NCI-H1048 (cell line): ENCODE data around the gene KLHL4.
"Not testable (repeated sequence)": the region's sequence is repeated elsewhere in the genome, so short reads cannot be mapped to it uniquely, and the experiment has no call there.

ENCODE experiments used
- DNase-seq: peaks from one replicate; lab custom pipeline; 2025; lab: John Stamatoyannopoulos, UW

KLHL4 gene, protein sequence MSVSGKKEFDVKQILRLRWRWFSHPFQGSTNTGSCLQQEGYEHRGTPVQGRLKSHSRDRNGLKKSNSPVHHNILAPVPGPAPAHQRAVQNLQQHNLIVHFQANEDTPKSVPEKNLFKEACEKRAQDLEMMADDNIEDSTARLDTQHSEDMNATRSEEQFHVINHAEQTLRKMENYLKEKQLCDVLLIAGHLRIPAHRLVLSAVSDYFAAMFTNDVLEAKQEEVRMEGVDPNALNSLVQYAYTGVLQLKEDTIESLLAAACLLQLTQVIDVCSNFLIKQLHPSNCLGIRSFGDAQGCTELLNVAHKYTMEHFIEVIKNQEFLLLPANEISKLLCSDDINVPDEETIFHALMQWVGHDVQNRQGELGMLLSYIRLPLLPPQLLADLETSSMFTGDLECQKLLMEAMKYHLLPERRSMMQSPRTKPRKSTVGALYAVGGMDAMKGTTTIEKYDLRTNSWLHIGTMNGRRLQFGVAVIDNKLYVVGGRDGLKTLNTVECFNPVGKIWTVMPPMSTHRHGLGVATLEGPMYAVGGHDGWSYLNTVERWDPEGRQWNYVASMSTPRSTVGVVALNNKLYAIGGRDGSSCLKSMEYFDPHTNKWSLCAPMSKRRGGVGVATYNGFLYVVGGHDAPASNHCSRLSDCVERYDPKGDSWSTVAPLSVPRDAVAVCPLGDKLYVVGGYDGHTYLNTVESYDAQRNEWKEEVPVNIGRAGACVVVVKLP

DNA sequence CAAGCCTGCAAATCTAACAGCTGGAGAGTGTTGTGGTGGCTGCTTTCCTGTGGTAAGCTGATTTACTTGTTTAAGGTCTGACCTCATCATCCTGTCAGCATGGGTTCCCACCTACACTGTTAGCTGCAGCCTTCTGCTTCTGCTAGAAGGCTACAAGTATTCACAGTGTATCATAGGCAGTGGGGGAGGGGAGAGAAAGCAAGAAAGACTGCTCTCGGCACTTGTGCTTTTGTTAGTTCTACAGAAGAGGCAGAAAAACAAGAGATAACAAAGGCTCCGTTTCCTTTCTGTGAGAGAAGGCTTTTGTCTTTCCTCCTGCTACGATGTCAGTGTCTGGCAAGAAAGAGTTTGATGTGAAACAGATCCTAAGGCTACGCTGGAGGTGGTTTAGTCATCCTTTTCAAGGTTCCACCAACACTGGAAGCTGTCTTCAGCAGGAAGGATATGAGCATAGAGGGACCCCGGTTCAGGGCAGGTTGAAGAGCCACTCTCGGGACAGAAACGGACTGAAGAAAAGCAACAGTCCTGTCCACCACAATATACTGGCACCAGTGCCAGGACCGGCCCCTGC lies at the start of gene KLHL4:
Gene KLHL4, plus strand, starts transcription at position 232 of the 571 bp plus-strand sequence. Its CDS starts 92 bp downstream, at position 324.
- DNase-seq = no peak

DNA sequence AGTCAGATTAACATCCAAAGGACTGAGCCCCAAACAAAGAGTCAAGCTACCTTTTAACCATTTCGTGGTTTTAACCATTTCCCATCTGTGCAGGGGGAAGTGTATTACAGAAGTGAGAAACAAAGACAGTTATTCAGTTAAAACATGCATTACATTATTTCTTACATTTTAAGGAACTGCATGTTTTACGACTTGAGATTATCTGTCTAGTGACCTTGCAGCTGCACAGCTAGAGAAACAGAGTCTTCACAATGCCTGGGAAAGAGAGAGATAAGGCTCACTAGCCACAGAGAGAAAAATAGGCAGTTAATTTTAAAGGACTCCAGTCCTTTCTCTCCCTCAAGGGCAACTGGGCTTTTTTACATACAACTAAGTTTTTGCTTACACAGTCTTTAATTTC lies 48.7 kb upstream of the KLHL4 start:
- DNase-seq = no peak

DNA sequence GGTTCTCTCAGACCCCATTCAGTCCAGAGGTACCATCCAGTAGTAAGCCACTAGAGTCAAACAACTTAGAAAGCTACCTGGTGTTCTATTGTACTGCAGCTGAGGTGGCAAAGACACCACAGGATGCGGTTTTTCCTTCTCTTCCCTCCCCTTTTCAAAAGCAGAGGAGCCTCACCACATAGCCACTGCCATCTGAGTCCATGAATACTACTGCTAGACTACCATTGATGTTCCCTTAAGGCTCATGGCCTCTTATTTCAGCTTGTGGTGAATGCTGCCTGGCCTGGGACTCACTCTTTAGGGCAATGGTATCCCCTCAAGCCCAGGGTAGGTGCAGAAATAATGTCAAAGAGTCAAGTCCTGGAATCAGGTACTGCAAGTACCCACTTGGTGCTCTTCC lies 41.8 kb upstream of the KLHL4 start:
- no peak for DNase-seq

DNA sequence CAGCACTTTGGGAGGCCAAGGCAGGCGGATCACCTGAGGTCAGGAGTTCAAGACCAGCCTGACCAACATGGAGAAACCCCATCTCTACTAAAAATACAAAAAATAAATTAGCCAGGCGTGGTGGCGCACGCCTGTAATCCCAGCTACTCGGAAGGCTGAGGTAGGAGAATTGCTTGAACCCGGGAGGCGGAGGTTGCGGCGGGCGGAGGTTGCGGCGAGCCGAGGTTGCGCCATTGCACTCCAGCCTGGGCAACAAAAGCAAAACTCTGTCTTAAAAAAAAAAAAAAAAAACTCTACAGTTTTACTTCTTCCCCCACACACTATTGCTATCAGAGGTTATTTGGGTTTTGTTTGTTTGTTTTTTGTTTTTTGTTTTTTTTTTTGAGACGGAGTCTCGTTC lies 38.9 kb upstream of the KLHL4 start:
- not testable (repeated sequence) for DNase-seq

DNA sequence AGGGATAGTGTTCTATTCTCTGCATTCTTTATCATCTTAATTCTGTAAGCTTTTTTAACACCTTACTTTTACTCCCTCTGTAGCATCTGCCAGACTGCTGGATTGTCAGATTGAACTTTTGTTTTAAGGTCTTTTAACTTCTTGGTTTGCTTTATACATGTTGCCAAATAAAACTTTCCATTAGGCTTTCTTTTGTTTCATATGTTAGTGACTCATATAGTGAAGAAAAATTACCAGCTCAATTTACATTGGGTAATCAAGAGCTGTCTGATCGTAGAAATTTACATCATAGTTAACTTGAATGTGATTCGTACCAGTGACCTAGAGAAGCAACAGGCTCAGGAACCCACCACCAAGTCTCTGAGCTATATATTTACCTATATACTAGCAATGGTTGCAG lies 28.5 kb upstream of the KLHL4 start:
- DNase-seq = no peak

DNA sequence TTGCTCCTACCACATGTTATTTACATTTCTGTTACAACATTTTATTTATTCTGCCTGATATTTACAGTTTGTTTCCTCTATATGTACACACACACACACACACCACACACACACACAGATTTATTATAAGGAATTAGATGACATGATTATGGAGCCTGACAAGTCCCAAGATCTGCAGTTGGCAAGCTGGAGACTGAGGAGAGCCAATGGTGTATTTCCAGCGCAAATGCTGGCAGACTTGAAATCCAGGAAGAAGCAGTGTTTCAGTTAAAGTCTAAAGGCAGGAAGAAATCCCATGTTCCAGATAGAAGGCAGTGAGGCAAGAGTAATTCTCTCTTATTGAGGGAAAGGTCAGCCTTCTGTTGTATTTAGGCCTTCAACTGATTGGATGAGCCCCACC lies 1.8 kb upstream of the KLHL4 start:
- no peak for DNase-seq

DNA sequence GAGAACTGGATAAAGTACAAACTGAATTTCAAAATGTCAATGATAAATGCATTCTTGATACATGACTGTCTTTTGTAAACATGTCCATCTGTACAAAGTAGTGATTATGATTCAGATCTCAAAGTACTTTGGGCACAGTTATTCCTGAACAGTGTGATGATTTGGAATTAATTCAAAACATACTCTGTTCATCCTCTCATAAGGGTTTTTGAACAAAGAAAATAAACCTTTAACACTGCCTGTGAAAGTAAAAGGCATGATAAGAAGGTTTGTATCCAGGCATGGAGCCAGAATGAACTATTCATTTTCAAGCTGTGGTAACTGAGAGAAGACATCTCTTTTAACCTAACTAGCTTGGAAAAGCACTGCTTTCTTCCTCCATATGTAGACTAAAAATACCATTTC lies 883 bp upstream of the KLHL4 start:
- no peak for DNase-seq

DNA sequence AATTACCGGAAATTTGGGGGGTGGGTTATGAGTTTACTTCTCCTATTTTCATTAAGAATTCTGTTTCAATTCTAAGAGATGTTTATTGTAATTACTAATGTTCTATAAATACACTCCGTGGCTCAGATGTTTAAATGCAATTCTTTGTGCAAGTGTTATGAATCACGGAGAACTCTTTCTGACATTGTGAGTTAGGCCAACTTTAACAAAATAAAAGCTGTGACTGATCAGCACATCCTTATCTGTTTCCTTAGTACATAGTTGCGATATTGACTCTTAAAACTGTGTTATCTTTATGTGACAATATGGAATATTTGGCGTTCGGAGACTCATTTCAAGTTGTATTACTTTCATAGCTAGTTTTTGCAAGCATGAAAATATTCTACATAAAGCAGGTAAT lies 902 bp downstream of the KLHL4 start:
- no peak for DNase-seq

DNA sequence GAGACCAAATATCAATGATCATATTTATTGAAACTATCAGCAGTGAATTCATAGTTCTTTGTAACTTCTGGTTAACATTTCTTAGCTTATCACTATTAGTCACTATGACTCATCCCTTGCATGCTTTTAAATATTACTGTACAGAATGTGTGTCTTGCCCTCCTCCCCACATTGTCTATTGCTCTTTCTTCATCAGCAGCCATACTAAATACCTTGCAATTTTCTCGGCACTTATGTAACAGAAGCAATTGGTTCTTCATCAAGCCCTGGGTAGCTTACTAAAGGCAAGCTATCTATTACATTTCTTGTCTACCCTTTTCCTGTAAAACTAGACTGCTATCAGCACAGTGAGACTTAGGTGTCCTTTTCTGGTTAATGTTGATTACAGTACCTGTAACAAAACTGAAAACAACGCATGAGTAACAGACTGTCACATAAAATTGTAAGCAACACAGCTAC lies 8.2 kb downstream of the KLHL4 start:
- DNase-seq = no peak

DNA sequence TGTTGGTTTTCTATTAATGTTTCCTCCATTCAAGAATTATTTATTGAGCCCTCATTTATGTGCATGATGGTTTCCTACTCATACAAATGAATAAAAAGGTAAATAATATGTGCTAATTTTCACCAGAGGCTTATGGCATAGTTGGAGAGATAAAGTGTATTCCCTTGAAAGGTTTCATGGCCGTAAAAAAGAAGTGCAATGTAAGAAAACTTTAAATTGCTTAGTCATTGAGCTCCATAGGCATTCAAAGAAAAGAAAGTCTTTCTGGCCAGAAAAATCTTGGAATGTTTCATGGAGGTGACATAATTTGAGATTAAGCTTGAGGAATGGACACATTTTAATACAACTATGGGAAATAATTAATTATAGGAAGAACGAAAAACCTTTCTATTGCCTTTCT lies 8.7 kb downstream of the KLHL4 start:
- no peak for DNase-seq

DNA sequence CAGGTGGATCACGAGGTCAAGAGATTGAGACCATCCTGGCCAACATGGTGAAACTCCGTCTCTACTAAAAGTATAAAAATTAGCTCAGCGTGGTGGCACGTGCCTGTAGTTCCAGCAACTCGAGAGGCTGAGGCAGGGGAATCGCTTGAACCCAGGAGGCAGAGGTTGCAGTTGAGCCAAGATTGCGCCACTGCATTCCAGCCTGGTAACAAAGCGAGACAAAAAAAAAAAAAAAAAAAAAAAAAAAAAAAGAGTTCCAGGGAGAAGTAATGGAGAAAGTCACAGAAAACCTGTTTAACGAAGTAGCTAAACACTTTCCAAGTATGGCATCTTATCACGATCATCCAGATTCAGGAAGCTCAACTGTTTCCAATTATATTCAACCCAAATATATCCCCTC lies 10.9 kb downstream of the KLHL4 start:
- DNase-seq = no peak

DNA sequence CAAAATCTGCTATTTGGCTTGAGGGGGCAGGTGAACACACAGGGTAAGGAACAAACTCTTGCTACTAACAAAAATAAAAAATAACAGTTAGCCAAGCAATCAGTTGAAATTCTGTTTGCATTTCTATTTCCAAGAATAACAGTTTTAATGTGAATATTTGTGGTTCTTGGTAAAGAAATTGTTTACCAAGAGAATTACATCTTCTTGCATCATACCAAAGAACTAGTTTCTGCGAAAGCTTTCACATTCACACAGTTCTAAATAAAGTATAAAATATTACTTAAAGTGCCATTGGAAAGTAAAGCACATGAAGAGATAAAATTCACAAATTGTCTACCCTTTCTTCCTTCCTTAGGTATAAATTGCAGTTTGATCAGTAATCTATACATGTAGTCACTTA lies 54.4 kb downstream of the KLHL4 start:
- no peak for DNase-seq

DNA sequence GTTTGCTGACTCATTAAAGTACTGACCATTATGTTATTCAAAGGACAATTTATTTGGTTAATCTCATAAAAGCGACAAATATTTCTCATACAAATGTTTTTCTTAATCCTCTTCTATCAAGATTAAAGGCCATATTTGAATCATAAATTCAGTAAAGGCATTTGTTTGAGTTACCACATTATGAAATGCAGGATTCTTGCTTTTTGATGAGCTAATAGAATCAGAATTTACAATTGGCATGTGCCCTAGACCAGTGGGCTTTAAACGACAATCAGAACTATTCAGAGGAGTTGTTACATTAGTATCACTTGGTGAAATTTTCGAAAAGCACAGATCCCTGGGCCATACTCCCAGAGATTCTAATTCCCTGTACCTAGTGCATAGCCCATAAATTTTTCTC lies 55.3 kb downstream of the KLHL4 start:
- DNase-seq = no peak

DNA sequence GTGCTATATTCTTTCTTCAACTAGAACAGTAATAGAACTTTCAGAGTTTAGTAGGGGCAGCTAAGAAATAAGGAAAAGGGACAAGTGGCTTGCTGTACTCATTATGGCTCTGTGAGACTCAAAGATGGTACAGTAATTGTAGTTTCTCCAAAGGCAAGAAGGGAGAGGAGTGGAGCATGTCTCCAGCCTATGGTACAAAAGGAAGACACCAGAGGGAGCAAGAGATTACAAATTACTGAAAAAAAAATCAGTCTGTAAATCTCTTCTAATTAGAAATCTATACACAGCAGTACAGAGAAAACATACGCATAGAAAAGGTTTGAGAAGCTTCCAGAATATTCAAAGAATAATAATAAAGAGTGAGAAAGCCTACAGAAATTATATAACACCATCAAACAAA lies 61.4 kb downstream of the KLHL4 start:
- no peak for DNase-seq

DNA sequence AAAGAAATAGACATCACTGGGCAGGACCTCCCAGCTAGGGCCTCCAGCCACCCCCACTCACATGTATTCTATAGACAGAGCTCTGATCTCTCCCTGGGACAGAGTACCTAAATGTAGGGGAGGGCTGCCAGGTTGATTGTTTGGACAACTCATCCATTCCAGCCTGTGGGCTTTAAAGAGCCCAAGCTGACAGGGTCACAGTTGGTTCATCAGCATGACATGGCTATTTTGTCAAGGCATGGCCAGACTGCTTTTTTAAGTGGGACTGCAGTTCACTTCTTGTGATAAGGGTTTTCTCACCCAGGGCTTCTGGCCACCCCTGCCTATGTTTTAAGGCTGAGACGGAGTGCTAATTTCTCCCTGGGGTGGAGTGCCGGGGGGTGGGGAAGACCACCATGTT lies 63.3 kb downstream of the KLHL4 start:
- DNase-seq = no peak

DNA sequence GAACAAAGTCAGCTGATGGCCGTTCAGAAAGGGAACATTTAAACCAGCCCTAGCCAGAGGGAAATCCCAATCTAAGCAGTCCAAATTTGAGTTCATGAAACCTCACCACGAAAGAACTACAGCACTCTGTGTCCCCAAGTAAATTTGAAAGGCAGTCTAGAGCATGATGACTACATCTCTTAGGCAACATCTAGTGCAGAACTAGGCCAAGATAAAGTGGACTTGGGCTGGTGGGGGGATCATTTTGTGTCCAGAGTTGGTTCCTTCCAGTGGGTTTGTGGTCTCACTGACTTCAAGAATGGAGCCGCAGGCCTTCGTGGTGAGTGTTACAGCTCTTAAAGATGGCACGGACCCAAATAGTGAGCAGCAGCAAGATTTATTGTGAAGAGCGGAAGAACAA lies 64.9 kb downstream of the KLHL4 start:
- DNase-seq = no peak

DNA sequence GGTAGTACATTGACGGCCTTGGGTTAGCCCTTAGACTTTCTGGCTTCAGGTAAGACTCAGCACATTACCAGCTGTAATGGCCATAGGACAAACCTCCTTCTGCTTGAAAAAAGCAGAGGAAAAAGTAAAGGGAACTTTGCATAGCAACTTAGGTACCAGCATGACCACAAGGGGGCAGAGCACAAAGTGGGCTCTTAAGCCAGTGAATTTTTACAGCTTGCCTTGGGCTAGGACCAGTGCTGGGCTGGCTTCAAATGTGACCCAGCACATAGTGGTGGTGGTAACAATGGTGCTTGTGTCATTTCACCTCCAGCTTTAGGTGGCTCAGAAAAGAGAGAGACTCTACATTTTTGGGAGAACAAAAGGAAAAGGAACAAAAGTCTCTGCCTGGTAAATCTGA lies 66.1 kb downstream of the KLHL4 start:
- no peak for DNase-seq

DNA sequence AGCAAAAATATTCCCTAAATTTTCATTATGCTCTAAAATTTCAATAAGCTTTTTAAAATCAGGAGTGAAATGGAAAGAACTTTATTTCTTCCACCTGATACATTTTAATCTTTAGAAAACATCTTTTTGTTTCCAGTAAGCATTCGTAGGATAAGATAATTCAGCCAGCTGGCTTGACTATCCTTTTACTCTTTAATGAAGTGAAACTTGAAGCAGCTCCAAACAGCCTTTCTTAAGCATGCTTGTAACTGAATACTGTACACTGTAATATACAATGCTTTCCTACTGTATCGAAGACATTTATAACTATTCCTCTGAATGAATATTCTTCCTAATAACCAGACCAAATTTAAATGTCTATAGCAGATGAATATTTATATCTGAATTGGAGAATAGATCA lies 98.8 kb downstream of the KLHL4 start:
- no peak for DNase-seq

DNA sequence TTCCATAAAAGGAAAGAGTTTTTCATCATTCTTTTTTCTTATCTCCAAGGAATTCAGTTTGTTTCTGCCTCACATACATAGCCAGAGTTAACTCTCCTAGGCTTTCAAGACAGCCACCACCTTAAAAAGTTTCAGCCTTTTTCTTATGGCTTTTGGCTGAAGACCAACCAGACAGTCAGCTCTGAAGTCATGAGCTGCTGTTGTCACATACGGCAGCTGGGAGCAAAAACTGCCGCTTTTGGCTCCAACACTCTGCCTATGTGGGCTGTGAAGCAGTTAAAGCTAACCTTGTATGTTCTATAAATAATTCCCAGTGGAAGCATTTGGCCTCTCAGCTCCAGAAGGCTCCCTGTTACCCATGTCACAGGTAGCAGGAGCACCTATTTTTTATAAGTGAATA lies 104.1 kb downstream of the KLHL4 start:
- DNase-seq = no peak

DNA sequence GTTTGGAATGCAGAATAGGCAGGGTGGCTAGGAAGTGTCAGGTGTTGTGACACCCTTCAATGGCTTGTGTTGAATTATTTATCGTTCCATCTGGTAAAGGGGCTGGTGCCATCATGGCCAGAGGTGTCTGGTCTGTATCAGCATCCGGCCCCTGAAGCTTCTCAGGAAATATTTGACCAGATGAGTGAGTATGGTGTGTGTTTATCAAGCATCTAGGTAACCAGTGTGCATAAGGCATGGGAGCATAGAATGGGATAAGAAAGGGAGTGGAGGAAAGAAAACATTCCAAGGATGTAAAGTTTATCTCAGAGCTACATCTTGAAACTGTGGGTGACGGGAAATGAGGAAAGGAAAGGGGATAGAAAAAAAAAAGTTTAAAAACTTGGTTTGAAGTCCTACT lies 109.4 kb downstream of the KLHL4 start:
- DNase-seq = no peak

DNA sequence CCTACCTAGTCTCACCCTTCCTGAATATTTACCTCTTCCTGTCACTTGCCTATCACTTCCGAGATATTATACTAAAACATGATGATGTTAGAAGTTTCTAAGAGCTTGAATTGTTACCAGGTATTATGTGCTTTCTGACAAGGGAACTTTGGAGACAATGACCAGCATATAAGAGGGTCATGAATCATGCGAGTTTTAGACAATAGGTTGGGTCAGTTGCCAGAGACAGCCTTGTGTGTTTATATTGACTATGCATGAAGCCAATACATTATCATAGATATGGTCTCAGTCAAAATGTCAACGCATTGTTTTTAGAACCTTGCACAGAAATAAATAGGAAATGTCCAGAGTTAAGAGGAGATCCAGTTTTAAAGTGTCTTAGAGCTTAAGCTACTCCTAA lies 116.8 kb downstream of the KLHL4 start:
- DNase-seq = no peak

DNA sequence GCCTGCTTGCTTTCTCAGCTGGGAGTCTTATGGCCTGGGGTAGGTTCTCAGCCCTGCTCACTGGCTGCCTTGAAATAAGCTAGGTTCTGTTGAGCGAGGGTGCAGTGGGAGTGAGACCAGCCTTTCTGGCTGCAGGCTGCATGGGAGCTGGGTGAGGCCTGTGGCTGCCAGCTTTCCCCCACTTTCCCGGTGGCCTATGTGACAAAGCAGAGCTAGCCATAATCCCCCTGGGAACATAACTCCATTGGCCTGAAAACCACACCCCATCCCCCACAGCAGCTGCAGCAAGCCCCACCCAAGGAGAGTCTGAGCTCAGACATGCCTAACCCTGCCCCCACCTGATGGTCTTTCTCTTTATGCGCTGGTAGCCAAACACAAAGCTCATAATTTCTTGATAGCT lies 118.9 kb downstream of the KLHL4 start:
- no peak for DNase-seq

DNA sequence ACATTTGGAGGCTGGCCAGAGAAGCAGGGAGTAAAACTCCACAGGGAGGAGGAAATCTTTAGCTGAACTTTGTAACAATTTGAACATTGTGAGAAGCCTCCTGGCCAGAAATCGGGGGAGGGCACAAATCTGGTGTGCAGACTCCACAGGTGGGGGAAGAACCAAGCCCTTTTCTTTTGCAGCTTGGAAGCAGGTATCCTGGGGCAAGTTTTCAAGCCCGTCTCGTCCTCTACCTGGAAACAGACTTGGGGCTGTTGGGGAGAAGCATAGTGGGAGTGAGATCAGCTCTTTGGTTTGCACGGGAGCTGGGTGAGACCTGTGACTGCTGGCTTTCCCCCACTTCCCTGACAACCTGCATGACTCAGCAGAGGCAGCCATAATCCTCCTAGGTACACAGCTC lies 123.8 kb downstream of the KLHL4 start:
- DNase-seq = not testable (repeated sequence)
